Motor neuron (in vitro differentiated cells): Measurements from ENCODE around the gene AKR1B15. TPM values are rescaled to one million over a fixed set of nuclear protein-coding genes. Genes with fewer than 3 reads are reported as not detected.

ENCODE experiments used
- ATAC-seq, 8 experiments: fragments of 200-7000 bp; cut with Tn5 transposase; replicated peaks in 6 of 8; 2 replicates each; pipeline ENCODE4 v1.8.0; 2021; ENCODE audit warnings: mild to moderate bottlenecking in 8 of 8, moderate library complexity in 8 of 8
- H3K27ac ChIP-seq, 2 donors: fragments of 250-450 bp; sonication (Bioruptor Pico); 2 replicates each; pipeline ENCODE4 v1.9.0; 2021; ENCODE audit warnings: antibody characterized with exemption in 2 of 2, mild to moderate bottlenecking in 2 of 2, moderate library complexity in 1 of 2
- H3K4me1 ChIP-seq, 2 donors: fragments of 250-450 bp; sonication (Bioruptor Pico); replicated peaks in 1 of 2; 2 replicates each; pipeline ENCODE4 v1.6.1; 2021; ENCODE audit warnings: antibody characterized with exemption in 2 of 2, mild to moderate bottlenecking in 2 of 2, moderate library complexity in 1 of 2
- H3K4me3 ChIP-seq, 5 donors: fragments of 250-450 bp; sonication (Bioruptor Pico); 2 replicates each; pipeline ENCODE4 v1.9.0; 2021; ENCODE audit warnings: antibody characterized with exemption in 5 of 5, mild to moderate bottlenecking in 5 of 5, moderate library complexity in 4 of 5
- WGBS, 10 experiments: fragments of 450-650 bp; shearing (Covaris generic); methylation state at CpG; one replicate each; pipeline ENCODE4 v1.0.0; 2022; 5-methylcytosine and 5-hydroxymethylcytosine counted together
- in situ Hi-C, 9 experiments: fragments of 400-800 bp; cut with MboI; loops; one replicate each; pipeline ENCODE4 v1.15.0; 2021; ENCODE audit warnings: low sequenced_read_pairs in 9 of 9, low pct_unique_long_range_greater_than_20kb in 2 of 9; ENCODE audit not compliant: unreplicated experiment in 9 of 9
- total RNA-seq, 8 experiments: library from RNA; unstranded; fragments of 300-600 nt; gene quantifications; 2 replicates each; pipeline versions ENCODE4 v1.2.3 to v1.2.4, GENCODE V29; 2022

The AKR1B15 gene
- total RNA-seq, 8 experiments from 2014 or later, result 0.05 to 0.47 (median 0.21) TPM; not detected in 3

GRCh38 chr7:134574322-134574721 is 25.4 kb downstream of the AKR1B15 start:
- in situ Hi-C loops, result no loop called here
- no peak overlapping the region for H3K4me3 ChIP-seq
- 14 to 64% (median 42%) methylated on average over 1 to 2 of the region's 2 CpGs; no CpG with 5 or more reads in 3 of the 10 experiments for WGBS, 10 experiments
- H3K27ac ChIP-seq, result no peak overlapping the region
- ATAC-seq, result no peak
- no peaks in the 10 kb centered on the region for H3K4me1 ChIP-seq

GRCh38 chr7:134584290-134584689 is 35.4 kb downstream of the AKR1B15 start:
- no peaks in the 10 kb centered on the region for H3K4me1 ChIP-seq
- in situ Hi-C loops, result no loop called here
- WGBS, 10 experiments, result 7 to 63% (median 40%) methylated on average over 1 of the region's 1 CpG; no CpG with 5 or more reads in 5 of the 10 experiments
- ATAC-seq, result no peak
- H3K27ac ChIP-seq, result no peak overlapping the region
- H3K4me3 ChIP-seq, result no peak overlapping the region

GRCh38 chr7:134585897-134586296 is 37.0 kb downstream of the AKR1B15 start:
- WGBS, 10 experiments, result 40 to 100% (median 73%) methylated on average over 1 to 4 of the region's 7 CpGs; no CpG with 5 or more reads in 6 of the 10 experiments
- in situ Hi-C loops, result no loop called here
- Histone ChIP-seq H3K27ac (no peak overlapping the region), H3K4me1 (no peaks in the 10 kb centered on the region), H3K4me3 (no peak overlapping the region)
- no peak for ATAC-seq

GRCh38 chr7:134587750-134588149 is 38.8 kb downstream of the AKR1B15 start:
- Histone ChIP-seq H3K27ac (no peak overlapping the region), H3K4me3 (no peak overlapping the region), H3K4me1 (no peaks in the 10 kb centered on the region)
- 80 to 100% (median 83%) methylated on average over 1 of the region's 2 CpGs; no CpG with 5 or more reads in 7 of the 10 experiments for WGBS, 10 experiments
- peak in 2 of 8 experiments; percentile 28 to 66 for ATAC-seq
- in situ Hi-C loops, result no loop called here

- WGBS, 10 experiments, result 0 to 38% (median 0%) methylated on average over 1 to 2 of the region's 3 CpGs; no CpG with 5 or more reads in 3 of the 10 experiments
- peak in 2 of 8 experiments; percentile 11 to 21 for ATAC-seq
- in situ Hi-C loops, result no loop called here
Measured at GRCh38 chr7:134589491-134589941, 40.6 kb downstream of the AKR1B15 start.

GRCh38 chr7:134593530-134594392 is 44.9 kb downstream of the AKR1B15 start:
- H3K4me1 ChIP-seq, result no peaks in the 10 kb centered on the region
- WGBS, 10 experiments, result 32 to 100% (median 56%) methylated on average over 1 to 7 of the region's 8 CpGs
- no peak overlapping the region for H3K4me3 ChIP-seq
- ATAC-seq, result peak in 6 of 8 experiments; percentile 35 to 96 (median 78)
- H3K27ac ChIP-seq, result no peak overlapping the region
- in situ Hi-C loops, result no loop called here

More at GRCh38 chr7:134589491-134589941, 40.6 kb downstream of the AKR1B15 start:
- Histone ChIP-seq H3K27ac (no peak overlapping the region), H3K4me1 (no peaks in the 10 kb centered on the region), H3K4me3 (no peak overlapping the region)

GRCh38 chr7:134594877-134595276 is 46.0 kb downstream of the AKR1B15 start:
- WGBS, 10 experiments, result 43 to 50% methylated on average over 1 of the region's 1 CpG; no CpG with 5 or more reads in 8 of the 10 experiments
- ATAC-seq, result no peak
- in situ Hi-C loops, result no loop called here
- no peak overlapping the region for H3K4me3 ChIP-seq
- H3K27ac ChIP-seq, result no peak overlapping the region
- peaks cover 0 to 3% of the 10 kb centered on the region in 2 donors for H3K4me1 ChIP-seq

GRCh38 chr7:134599371-134599770 is 50.5 kb downstream of the AKR1B15 start:
- peak in 5 of 8 experiments; percentile 78 to 96 (median 93) for ATAC-seq
- H3K4me3 ChIP-seq, result no peak overlapping the region
- 18 to 71% (median 50%) methylated on average over 2 to 6 of the region's 6 CpGs; no CpG with 5 or more reads in 3 of the 10 experiments for WGBS, 10 experiments
- no peak overlapping the region for H3K27ac ChIP-seq
- in situ Hi-C loops, result no loop called here
- peaks cover 0 to 4% of the 10 kb centered on the region in 2 donors for H3K4me1 ChIP-seq

GRCh38 chr7:134601459-134601858 is 52.5 kb downstream of the AKR1B15 start:
- Histone ChIP-seq H3K27ac (no peak overlapping the region), H3K4me1 (peaks cover 0 to 4% of the 10 kb centered on the region in 2 donors), H3K4me3 (no peak overlapping the region)
- WGBS, 10 experiments, result 14 to 100% (median 82%) methylated on average over 1 to 3 of the region's 4 CpGs; no CpG with 5 or more reads in 2 of the 10 experiments
- in situ Hi-C loops, result loop anchor here in 5 of 9 experiments (10.0 to 25.0 kb wide), 4 partner anchors 87 to 167 kb away; no protein-coding TSS in a partner anchor
- ATAC-seq, result no peak

- in situ Hi-C loops, result loop anchor here in 5 of 9 experiments (10.0 to 25.0 kb wide), 4 partner anchors 88 to 168 kb away; no protein-coding TSS in a partner anchor
Measured at GRCh38 chr7:134602881-134603451, 54.1 kb downstream of the AKR1B15 start.

GRCh38 chr7:134605978-134606923 is 57.3 kb downstream of the AKR1B15 start:
- Histone ChIP-seq H3K4me1 (no peaks in the 10 kb centered on the region), H3K4me3 (no peak overlapping the region), H3K27ac (no peak overlapping the region)
- 7 to 60% (median 33%) methylated on average over 3 to 13 of the region's 14 CpGs; no CpG with 5 or more reads in 1 of the 10 experiments for WGBS, 10 experiments
- in situ Hi-C loops, result loop anchor here in 5 of 9 experiments (10.0 to 25.0 kb wide), 4 partner anchors 91 to 171 kb away; no protein-coding TSS in a partner anchor
- ATAC-seq, result peak; percentile 70 to 98 (median 84)

More at GRCh38 chr7:134602881-134603451, 54.1 kb downstream of the AKR1B15 start:
- no peak overlapping the region for H3K27ac ChIP-seq
- peak in 3 of 8 experiments; percentile 22 to 35 (median 32) for ATAC-seq
- H3K4me3 ChIP-seq, result no peak overlapping the region
- H3K4me1 ChIP-seq, result peaks cover 0 to 4% of the 10 kb centered on the region in 2 donors
- WGBS, 10 experiments, result 0 to 89% (median 82%) methylated on average over 3 to 11 of the region's 11 CpGs; no CpG with 5 or more reads in 1 of the 10 experiments

GRCh38 chr7:134611611-134612151 is 62.8 kb downstream of the AKR1B15 start:
- H3K27ac ChIP-seq, result no peak overlapping the region
- in situ Hi-C loops, result loop anchor here in 4 of 9 experiments (25.0 kb wide), 2 partner anchors 99 to 174 kb away; no protein-coding TSS in a partner anchor
- H3K4me3 ChIP-seq, result no peak overlapping the region
- no peak for ATAC-seq
- no peaks in the 10 kb centered on the region for H3K4me1 ChIP-seq
- WGBS, 10 experiments, result 72 to 94% (median 81%) methylated on average over 4 to 6 of the region's 6 CpGs; no CpG with 5 or more reads in 1 of the 10 experiments
